ENCODE measurements around the gene DNAH8.

The DNAH8 gene

GRCh38 chr6:38818691-38819090, 103.6 kb downstream of the DNAH8 start:
- no peak overlapping the region for H4K8ac ChIP-seq (ENCODE audit: low read depth, low read length)
- H3K4me2 ChIP-seq (ENCODE audit: low read length), result no peak overlapping the region
- no peaks in the 10 kb centered on the region for H3K36me3 ChIP-seq (ENCODE audit: control insufficient read depth in 1 of 2, insufficient read depth in 2 of 2, low read length in 2 of 2)
- H3K4me1 ChIP-seq (ENCODE audit: control insufficient read depth in 1 of 2, insufficient read depth in 2 of 2, low read length in 2 of 2), result no peaks in the 10 kb centered on the region
- WGBS (ENCODE audit: extremely low coverage, insufficient coverage, insufficient read length), result no CpG with 5 or more reads among the region's 3 CpGs
- no peak for DNase-seq
- no peak overlapping the region for H2BK5ac ChIP-seq (ENCODE audit: low read depth, low read length, poor library complexity)
- H3K4me3 ChIP-seq (ENCODE audit: low read depth, low read length), result no peak overlapping the region
- H3K27ac ChIP-seq (ENCODE audit: low read depth, low read length), result no peak overlapping the region
- H3K18ac ChIP-seq (ENCODE audit: low read length), result no peak overlapping the region
- H3K14ac ChIP-seq (ENCODE audit: low read length), result no peak overlapping the region
- H3K4ac ChIP-seq (ENCODE audit: low read depth, low read length), result no peak overlapping the region
- H3K79me1 ChIP-seq (ENCODE audit: low read length), result no peaks in the 10 kb centered on the region
- no peak overlapping the region for H4K12ac ChIP-seq (ENCODE audit: low read depth, low read length)
- no peak overlapping the region for H3K9ac ChIP-seq (ENCODE audit: low read length)
- no peak overlapping the region for H2AFZ ChIP-seq (ENCODE audit: insufficient read depth, low read length, poor library complexity)
- no peaks in the 10 kb centered on the region for H3K79me2 ChIP-seq (ENCODE audit: control insufficient read depth, insufficient read depth, low read length, poor library complexity)
- H2BK12ac ChIP-seq (ENCODE audit: low read length), result no peak overlapping the region
- H3K27me3 ChIP-seq (ENCODE audit: insufficient read depth, low read length), result no peaks in the 10 kb centered on the region
- H4K91ac ChIP-seq (ENCODE audit: low read depth, low read length), result no peak overlapping the region
- H2BK120ac ChIP-seq (ENCODE audit: insufficient read depth, low read length, poor library complexity), result no peak overlapping the region
- no peak overlapping the region for H2AK5ac ChIP-seq (ENCODE audit: low read length)
- H3K9me3 ChIP-seq (ENCODE audit: insufficient read depth, low read depth, low read length), result no peaks in the 10 kb centered on the region
- no peak overlapping the region for H3K23ac ChIP-seq (ENCODE audit: low read length)

DNA sequence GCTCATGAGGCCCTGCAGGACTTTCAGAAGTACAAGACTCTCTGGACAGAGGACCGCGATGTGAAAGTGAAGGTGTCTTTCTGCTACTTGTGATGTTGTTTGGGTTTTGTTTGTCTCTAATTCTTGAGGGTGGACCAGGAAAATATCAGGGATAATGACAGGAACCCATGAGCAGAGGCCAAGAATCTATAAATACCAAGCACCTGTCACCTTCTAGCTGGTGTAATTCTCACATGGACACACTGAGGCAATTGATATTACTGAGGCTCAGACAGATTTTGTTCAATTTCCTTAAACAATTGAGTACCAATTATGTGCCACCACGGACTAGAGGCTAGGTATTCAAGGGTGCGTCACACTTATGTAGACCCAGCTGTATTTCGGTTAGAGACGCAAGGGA, 107.9 kb downstream of the DNAH8 start:
- H3K9me3 ChIP-seq (ENCODE audit: insufficient read depth, low read depth, low read length), result no peaks in the 10 kb centered on the region
- no peak overlapping the region for H3K27ac ChIP-seq (ENCODE audit: low read depth, low read length)
- H3K79me2 ChIP-seq (ENCODE audit: control insufficient read depth, insufficient read depth, low read length, poor library complexity), result no peaks in the 10 kb centered on the region
- H3K9ac ChIP-seq (ENCODE audit: low read length), result no peak overlapping the region
- H4K12ac ChIP-seq (ENCODE audit: low read depth, low read length), result no peak overlapping the region
- no peak for DNase-seq
- no peak overlapping the region for H2BK120ac ChIP-seq (ENCODE audit: insufficient read depth, low read length, poor library complexity)
- H2AK5ac ChIP-seq (ENCODE audit: low read length), result no peak overlapping the region
- no peak overlapping the region for H3K4ac ChIP-seq (ENCODE audit: low read depth, low read length)
- H2BK12ac ChIP-seq (ENCODE audit: low read length), result no peak overlapping the region
- no peak overlapping the region for H3K18ac ChIP-seq (ENCODE audit: low read length)
- H3K23ac ChIP-seq (ENCODE audit: low read length), result no peak overlapping the region
- no peak overlapping the region for H2AFZ ChIP-seq (ENCODE audit: insufficient read depth, low read length, poor library complexity)
- H3K4me2 ChIP-seq (ENCODE audit: low read length), result no peak overlapping the region
- no peak overlapping the region for H3K14ac ChIP-seq (ENCODE audit: low read length)
- no peak overlapping the region for H4K91ac ChIP-seq (ENCODE audit: low read depth, low read length)
- H3K79me1 ChIP-seq (ENCODE audit: low read length), result no peaks in the 10 kb centered on the region
- WGBS (ENCODE audit: extremely low coverage, insufficient coverage, insufficient read length), result no CpG with 5 or more reads among the region's 6 CpGs
- no peak overlapping the region for H3K4me3 ChIP-seq (ENCODE audit: low read depth, low read length)
- no peaks in the 10 kb centered on the region for H3K27me3 ChIP-seq (ENCODE audit: insufficient read depth, low read length)
- H2BK5ac ChIP-seq (ENCODE audit: low read depth, low read length, poor library complexity), result no peak overlapping the region
- H3K36me3 ChIP-seq (ENCODE audit: control insufficient read depth in 1 of 2, insufficient read depth in 2 of 2, low read length in 2 of 2), result no peaks in the 10 kb centered on the region
- H3K4me1 ChIP-seq (ENCODE audit: control insufficient read depth in 1 of 2, insufficient read depth in 2 of 2, low read length in 2 of 2), result no peaks in the 10 kb centered on the region
- no peak overlapping the region for H4K8ac ChIP-seq (ENCODE audit: low read depth, low read length)

GRCh38 chr6:38824243-38824894, 109.3 kb downstream of the DNAH8 start:
- no peak overlapping the region for H4K8ac ChIP-seq (ENCODE audit: low read depth, low read length)
- no peak overlapping the region for H3K27ac ChIP-seq (ENCODE audit: low read depth, low read length)
- no peak overlapping the region for H2BK120ac ChIP-seq (ENCODE audit: insufficient read depth, low read length, poor library complexity)
- no peak overlapping the region for H4K12ac ChIP-seq (ENCODE audit: low read depth, low read length)
- H3K14ac ChIP-seq (ENCODE audit: low read length), result no peak overlapping the region
- H3K27me3 ChIP-seq (ENCODE audit: insufficient read depth, low read length), result no peaks in the 10 kb centered on the region
- no peak overlapping the region for H3K4me2 ChIP-seq (ENCODE audit: low read length)
- no CpG with 5 or more reads among the region's 5 CpGs for WGBS (ENCODE audit: extremely low coverage, insufficient coverage, insufficient read length)
- H2BK5ac ChIP-seq (ENCODE audit: low read depth, low read length, poor library complexity), result no peak overlapping the region
- no peak for DNase-seq
- H3K23ac ChIP-seq (ENCODE audit: low read length), result peak overlapping the region; percentile 18
- no peaks in the 10 kb centered on the region for H3K79me2 ChIP-seq (ENCODE audit: control insufficient read depth, insufficient read depth, low read length, poor library complexity)
- no peaks in the 10 kb centered on the region for H3K4me1 ChIP-seq (ENCODE audit: control insufficient read depth in 1 of 2, insufficient read depth in 2 of 2, low read length in 2 of 2)
- H4K91ac ChIP-seq (ENCODE audit: low read depth, low read length), result no peak overlapping the region
- H2AK5ac ChIP-seq (ENCODE audit: low read length), result no peak overlapping the region
- no peak overlapping the region for H3K18ac ChIP-seq (ENCODE audit: low read length)
- no peak overlapping the region for H3K9ac ChIP-seq (ENCODE audit: low read length)
- no peak overlapping the region for H2BK12ac ChIP-seq (ENCODE audit: low read length)
- no peaks in the 10 kb centered on the region for H3K79me1 ChIP-seq (ENCODE audit: low read length)
- H3K4me3 ChIP-seq (ENCODE audit: low read depth, low read length), result no peak overlapping the region
- no peaks in the 10 kb centered on the region for H3K9me3 ChIP-seq (ENCODE audit: insufficient read depth, low read depth, low read length)
- H3K36me3 ChIP-seq (ENCODE audit: control insufficient read depth in 1 of 2, insufficient read depth in 2 of 2, low read length in 2 of 2), result no peaks in the 10 kb centered on the region
- H3K4ac ChIP-seq (ENCODE audit: low read depth, low read length), result no peak overlapping the region
- no peak overlapping the region for H2AFZ ChIP-seq (ENCODE audit: insufficient read depth, low read length, poor library complexity)

DNA sequence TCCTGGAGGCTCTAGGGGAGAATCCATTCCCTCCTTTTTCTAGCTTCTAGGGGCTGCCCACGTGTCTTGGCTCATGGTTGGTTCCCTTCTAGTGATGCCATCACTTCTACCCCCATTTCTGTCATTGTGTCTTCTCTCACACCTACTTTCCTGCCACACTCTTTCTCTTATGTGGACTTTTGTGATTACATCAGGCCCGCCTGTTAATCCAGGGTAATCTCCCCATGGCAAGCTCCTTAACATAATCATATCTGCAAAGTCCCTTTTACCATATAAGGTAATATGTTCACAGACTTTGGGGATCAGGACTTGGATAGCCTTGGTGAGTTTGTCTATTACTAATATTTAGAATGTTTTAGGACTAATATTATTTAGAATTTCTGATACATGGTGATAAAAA, 111.9 kb downstream of the DNAH8 start:
- Histone ChIP-seq H2BK5ac (ENCODE audit: low read depth, low read length, poor library complexity) (no peak overlapping the region), H3K4me3 (ENCODE audit: low read depth, low read length) (no peak overlapping the region), H2BK12ac (ENCODE audit: low read length) (no peak overlapping the region), H3K4ac (ENCODE audit: low read depth, low read length) (no peak overlapping the region), H3K14ac (ENCODE audit: low read length) (no peak overlapping the region), H3K9ac (ENCODE audit: low read length) (no peak overlapping the region), H4K91ac (ENCODE audit: low read depth, low read length) (no peak overlapping the region), H3K18ac (ENCODE audit: low read length) (no peak overlapping the region), H3K4me2 (ENCODE audit: low read length) (no peak overlapping the region), H4K8ac (ENCODE audit: low read depth, low read length) (no peak overlapping the region), H2AK5ac (ENCODE audit: low read length) (no peak overlapping the region), H3K23ac (ENCODE audit: low read length) (no peak overlapping the region), H2AFZ (ENCODE audit: insufficient read depth, low read length, poor library complexity) (no peak overlapping the region), H3K79me2 (ENCODE audit: control insufficient read depth, insufficient read depth, low read length, poor library complexity) (no peaks in the 10 kb centered on the region), H2BK120ac (ENCODE audit: insufficient read depth, low read length, poor library complexity) (no peak overlapping the region), H3K27ac (ENCODE audit: low read depth, low read length) (no peak overlapping the region), H4K12ac (ENCODE audit: low read depth, low read length) (no peak overlapping the region), H3K9me3 (ENCODE audit: insufficient read depth, low read depth, low read length) (no peaks in the 10 kb centered on the region), H3K79me1 (ENCODE audit: low read length) (no peaks in the 10 kb centered on the region), H3K27me3 (ENCODE audit: insufficient read depth, low read length) (no peaks in the 10 kb centered on the region), H3K4me1 (ENCODE audit: control insufficient read depth in 1 of 2, insufficient read depth in 2 of 2, low read length in 2 of 2) (no peaks in the 10 kb centered on the region), H3K36me3 (ENCODE audit: control insufficient read depth in 1 of 2, insufficient read depth in 2 of 2, low read length in 2 of 2) (no peaks in the 10 kb centered on the region)
- WGBS (ENCODE audit: extremely low coverage, insufficient coverage, insufficient read length), result no CpG with 5 or more reads among the region's 2 CpGs
- DNase-seq, result no peak

Measured in trophoblast cell (in vitro differentiated cells and primary cell).